HepG2 (cell line): ENCODE data around the gene GRB10.

Source experiments
- CBX5 ChIP-seq: sonication (generic); formaldehyde crosslinking; IDR thresholded peaks from 2 replicates; pipeline ENCODE4 v1.4.0; 2020; ENCODE audit warnings: missing genetic modification reagents, borderline replicate concordance
- CTCF ChIP-seq: sonication (generic); formaldehyde crosslinking; IDR thresholded peaks from 2 replicates; pipeline ENCODE4 v1.5.0; 2020; ENCODE audit warnings: mild to moderate bottlenecking, missing genetic modification reagents, moderate library complexity
- EHMT2 ChIP-seq: fragments of 200-600 bp; sonication (generic); IDR thresholded peaks from 2 replicates; pipeline ENCODE4 v1.7.0; 2017; ENCODE audit warnings: antibody characterized with exemption, low read depth, low read length, borderline replicate concordance
- ETS1 ChIP-seq: sonication (generic); formaldehyde crosslinking; IDR thresholded peaks from 2 replicates; pipeline ENCODE4 v1.4.0; 2020; ENCODE audit warnings: missing genetic modification reagents
- MED1 ChIP-seq: sonication (generic); formaldehyde crosslinking; IDR thresholded peaks from 2 replicates; pipeline ENCODE4 v1.4.0; 2020; ENCODE audit warnings: missing genetic modification reagents
- MTF1 ChIP-seq: sonication (generic); formaldehyde crosslinking; IDR thresholded peaks from 2 replicates; pipeline ENCODE4 v1.5.0; 2020; ENCODE audit warnings: missing genetic modification reagents
- PHF8 ChIP-seq: sonication (generic); formaldehyde crosslinking; IDR thresholded peaks from 2 replicates; pipeline ENCODE4 v1.5.0; 2020; ENCODE audit warnings: missing genetic modification reagents
- RARA ChIP-seq: IDR thresholded peaks from 2 replicates; pipeline ENCODE4 v1.6.1; 2016; ENCODE audit warnings: missing genetic modification reagents, missing compliant biosample characterization
- SP2 ChIP-seq: sonication (generic); formaldehyde crosslinking; IDR thresholded peaks from 2 replicates; pipeline ENCODE4 v1.5.1; 2020; ENCODE audit warnings: mild to moderate bottlenecking, missing genetic modification reagents
- ZNF138 ChIP-seq: sonication (generic); formaldehyde crosslinking; IDR thresholded peaks from 2 replicates; pipeline ENCODE4 v1.5.0; 2020; ENCODE audit warnings: mild to moderate bottlenecking, low read depth, missing genetic modification reagents
- ZNF24 ChIP-seq: fragments of 450-650 bp; IDR thresholded peaks from 2 replicates; pipeline ENCODE4 v1.6.1; 2017; ENCODE audit warnings: antibody characterized with exemption, mild to moderate bottlenecking
- ZNF263 ChIP-seq: sonication (generic); formaldehyde crosslinking; IDR thresholded peaks from 2 replicates; pipeline ENCODE4 v1.4.0; 2020; ENCODE audit warnings: missing genetic modification reagents
- ZNF646 ChIP-seq: sonication (generic); formaldehyde crosslinking; IDR thresholded peaks from 2 replicates; pipeline ENCODE4 v1.9.0; 2021; ENCODE audit warnings: mild to moderate bottlenecking, missing genetic modification reagents

- TF ChIP-seq SP2 (CRISPR knock-in tag) (no peak), ZNF263 (CRISPR knock-in tag) (no peak), ZNF24 (no peak), CBX5 (no peak), ZNF138 (CRISPR knock-in tag) (no peak), PHF8 (CRISPR knock-in tag) (no peak), EHMT2 (no peak), CTCF (CRISPR knock-in tag) (no peak), MED1 (0 out of 2 replicates have a peak, but pooled peaks have one; percentile 12), RARA (CRISPR knock-in tag) (peak; percentile 80), MTF1 (CRISPR knock-in tag) (no peak), ZNF646 (CRISPR knock-in tag) (no peak), ETS1 (CRISPR knock-in tag) (no peak)
Observed at GRCh38 chr7:50738932-50739331, 43.8 kb downstream of the GRB10 start.
